ENCODE data around the gene STXBP4.

The STXBP4 gene, protein sequence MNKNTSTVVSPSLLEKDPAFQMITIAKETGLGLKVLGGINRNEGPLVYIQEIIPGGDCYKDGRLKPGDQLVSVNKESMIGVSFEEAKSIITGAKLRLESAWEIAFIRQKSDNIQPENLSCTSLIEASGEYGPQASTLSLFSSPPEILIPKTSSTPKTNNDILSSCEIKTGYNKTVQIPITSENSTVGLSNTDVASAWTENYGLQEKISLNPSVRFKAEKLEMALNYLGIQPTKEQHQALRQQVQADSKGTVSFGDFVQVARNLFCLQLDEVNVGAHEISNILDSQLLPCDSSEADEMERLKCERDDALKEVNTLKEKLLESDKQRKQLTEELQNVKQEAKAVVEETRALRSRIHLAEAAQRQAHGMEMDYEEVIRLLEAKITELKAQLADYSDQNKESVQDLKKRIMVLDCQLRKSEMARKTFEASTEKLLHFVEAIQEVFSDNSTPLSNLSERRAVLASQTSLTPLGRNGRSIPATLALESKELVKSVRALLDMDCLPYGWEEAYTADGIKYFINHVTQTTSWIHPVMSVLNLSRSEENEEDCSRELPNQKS

DNA sequence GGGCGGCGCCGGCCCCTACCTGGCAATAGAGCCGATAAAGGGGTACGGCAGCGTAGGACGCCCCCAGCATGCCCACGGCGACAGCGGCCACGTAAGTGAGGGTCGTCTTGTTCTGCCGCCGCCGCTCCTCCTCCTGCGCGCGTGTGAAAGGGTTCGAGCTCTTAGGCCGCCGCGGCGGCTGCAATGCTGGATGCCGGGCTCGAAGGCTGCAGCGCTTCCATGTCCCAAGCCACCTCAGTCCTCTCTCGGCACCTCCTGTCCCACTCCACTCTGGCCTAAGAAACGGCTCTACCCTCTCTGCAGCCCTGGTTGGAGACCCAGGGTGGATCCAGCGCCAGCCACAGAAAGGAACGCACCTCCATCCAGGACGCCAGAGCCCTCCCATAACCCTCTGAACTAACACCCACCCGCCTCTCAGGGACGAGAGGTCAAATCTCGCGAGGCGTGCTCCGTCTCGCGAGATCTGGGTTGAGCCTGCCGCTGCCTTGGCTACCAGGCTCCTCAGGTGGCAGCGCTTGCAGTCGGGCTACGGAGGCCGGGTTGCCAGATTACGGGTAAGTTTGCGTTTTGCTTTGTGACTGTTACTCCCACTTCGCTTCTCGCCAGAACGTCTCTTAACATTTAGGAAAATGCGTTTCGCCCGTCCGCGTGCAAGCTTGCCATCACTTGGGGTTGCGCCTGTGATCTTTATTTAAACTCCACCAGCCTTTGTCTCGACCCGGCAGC lies at the start of gene STXBP4, which contains the start of gene COX11:
TSS of gene STXBP4 (plus strand) at position 504 of the 726 bp plus-strand sequence. CDS start 17,455 bp downstream, outside the sequence.
TSS of gene COX11 (minus strand) at position 393 of the 726 bp plus-strand sequence. CDS start at position 385, 8 bp downstream.
- peak; percentile 93 for DNase-seq

DNA sequence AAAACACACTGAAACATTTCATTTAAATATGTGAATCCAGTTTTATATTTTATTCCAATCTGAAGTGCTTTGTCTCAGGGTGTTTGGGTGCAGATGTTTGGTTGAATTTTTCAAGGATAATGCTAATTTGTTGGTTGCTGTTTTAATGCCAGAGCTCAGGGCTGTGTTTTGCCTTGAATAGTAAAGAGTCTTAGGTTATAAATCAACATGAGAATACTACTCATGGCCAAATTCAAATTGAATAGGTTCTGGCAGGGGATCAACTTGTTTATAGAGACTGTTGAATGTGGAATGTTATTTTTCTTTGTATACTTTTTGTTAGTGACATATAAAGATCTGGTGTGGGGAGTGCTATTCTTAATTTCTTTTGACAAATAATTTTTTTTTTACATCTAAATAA lies 49.1 kb upstream of the STXBP4 start:
- no peak for DNase-seq

DNA sequence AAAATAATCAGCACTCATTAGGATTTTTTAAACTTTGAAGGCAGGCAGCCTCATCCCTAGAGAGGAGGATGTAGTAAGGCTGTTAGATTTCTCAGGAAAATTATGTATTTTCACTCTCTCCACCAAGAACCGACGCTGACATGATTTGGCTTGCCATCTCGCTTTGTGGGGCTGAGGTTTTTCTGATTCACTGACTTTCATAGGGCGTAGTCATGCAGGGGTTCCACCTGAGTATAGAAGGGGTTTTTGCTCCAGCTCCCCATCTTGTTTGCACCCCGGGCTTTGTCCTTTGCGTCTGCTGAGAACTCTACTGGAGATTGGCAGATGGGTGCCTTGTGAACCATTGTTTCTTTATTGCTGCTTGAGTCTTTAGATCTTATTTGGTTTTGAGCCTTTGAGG lies 47.7 kb upstream of the STXBP4 start:
- no peak for DNase-seq

DNA sequence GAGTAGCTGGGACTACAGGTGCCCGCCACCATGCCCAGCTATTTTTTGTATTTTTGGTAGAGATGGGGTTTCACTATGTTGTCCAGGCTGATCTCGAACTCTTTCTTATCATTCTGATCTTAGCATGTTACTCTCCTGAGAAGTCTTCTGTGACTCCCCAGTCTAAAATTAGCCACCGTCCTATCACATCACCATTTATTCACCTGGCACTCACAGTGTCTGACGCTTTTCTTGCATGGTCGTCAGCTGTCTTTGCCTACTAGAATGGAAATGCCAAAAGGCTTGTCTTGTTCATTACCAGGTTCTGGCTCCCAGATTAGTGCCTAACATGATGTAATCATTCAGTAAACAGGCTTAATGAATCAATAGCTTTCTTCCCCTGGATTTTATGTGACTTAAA lies 44.2 kb upstream of the STXBP4 start:
- DNase-seq, result no peak

DNA sequence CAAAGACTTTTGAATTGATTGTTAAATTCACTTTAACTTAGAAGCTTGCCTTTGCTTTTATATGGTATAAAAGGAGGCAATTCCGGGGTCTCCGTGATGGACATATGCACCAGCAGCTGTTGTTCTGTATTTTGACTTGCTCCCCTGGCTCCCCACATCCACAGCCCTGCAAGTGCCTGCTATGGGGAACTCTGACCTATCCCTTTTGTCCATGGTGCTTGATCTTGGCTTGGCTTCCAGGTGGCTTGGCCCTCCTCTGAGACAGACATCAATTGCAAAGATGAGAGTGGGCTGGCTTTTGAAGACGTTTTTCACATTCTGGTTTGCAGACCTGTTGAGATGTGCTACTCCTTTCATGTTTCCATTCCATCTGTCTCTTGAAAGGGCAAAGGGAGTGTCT lies 41.0 kb upstream of the STXBP4 start:
- DNase-seq, result no peak

DNA sequence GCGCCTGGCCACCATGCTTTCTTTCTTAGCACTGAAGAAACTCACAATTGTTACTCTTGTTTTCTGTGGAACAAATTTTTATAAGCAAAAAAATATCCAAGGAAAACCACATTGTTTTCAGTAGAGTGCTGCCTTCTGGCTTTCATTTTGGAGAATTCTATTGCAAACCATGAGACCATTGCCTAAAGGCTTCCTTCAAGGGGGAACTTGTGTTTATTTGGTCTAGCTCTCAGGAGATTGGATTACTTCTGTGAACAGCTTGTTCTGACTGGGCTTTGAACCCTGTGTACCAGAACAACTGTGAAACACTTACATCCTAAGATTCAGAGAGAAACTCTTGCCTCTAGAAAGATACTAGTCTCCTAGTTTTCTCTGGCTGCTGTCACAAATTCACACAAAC lies 35.9 kb upstream of the STXBP4 start:
- DNase-seq, result no peak

DNA sequence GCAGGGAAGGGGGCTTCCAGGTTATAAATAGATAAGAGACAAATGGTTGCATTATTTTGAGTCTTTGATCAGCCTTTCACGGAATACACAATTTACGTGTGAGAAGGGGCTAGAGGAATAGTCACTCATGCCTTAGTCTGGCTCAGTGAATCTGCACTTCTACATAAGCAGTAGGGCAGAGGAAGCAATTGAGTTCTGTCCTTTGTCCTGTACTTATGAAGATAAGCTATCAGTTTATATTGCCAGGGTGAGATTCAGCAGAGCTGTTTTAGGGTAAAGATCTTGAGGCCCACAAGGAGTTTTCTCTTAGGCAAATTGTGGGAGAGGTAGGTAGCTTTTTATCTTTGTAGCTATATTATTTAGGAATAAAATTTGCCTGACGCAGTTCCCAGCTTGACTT lies 34.6 kb upstream of the STXBP4 start:
- DNase-seq, result no peak

DNA sequence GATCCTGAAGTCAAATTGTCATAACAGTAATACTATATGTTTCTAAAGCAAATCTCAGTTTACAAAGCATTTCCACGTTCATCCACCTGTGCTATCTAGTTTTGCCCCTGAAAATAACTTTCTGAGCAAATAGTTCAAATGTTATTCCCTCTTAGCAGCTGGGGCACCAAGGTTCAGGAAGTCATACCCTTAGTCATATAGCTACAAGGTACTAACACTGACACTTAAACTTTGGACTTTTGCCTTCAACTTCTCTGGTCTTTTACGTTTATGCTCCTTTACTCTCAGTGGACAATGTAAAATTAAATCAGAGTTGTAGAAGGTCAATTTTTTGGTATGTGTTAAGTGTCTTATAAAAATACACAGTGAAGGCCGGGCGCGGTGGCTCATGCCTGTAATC lies 33.1 kb upstream of the STXBP4 start:
- no peak for DNase-seq

DNA sequence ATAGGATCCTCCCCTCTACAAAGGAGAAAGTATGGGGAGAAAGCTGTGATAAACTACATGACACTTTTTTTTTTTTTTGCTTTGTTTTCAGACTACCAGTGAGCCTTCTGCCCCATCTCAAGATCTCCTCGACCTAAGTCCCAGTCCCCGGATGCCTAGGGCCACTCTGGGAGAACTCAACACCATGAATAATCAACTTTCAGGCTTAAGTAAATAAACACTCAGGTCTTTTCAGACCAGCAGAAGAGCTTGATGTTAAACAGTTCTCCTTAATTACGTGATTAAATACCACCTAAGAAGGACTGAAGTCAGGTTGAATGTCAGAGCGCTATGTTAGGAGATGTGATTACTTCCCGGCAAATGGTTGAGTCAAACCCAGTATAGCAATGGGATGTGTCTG lies 31.5 kb upstream of the STXBP4 start:
- no peak for DNase-seq

DNA sequence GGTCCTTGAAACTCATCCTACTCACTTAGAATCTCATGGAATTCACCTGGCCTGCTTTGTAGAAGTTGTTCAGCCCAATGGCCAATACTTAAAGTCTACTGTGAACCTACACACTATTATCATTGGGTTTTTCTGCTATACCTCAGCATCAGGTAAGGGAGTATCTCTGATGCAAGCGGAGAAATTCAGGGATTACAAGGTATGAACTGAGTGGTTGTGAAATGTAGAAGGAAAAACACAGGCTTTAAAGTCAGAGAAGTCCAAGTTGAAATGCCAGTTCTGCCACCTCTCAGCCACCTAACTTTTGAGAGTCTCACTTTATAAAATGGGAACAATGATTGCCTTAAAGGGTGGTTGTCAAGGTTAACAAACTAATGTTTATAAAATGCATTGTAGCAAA lies 31.1 kb upstream of the STXBP4 start:
- no peak for DNase-seq

DNA sequence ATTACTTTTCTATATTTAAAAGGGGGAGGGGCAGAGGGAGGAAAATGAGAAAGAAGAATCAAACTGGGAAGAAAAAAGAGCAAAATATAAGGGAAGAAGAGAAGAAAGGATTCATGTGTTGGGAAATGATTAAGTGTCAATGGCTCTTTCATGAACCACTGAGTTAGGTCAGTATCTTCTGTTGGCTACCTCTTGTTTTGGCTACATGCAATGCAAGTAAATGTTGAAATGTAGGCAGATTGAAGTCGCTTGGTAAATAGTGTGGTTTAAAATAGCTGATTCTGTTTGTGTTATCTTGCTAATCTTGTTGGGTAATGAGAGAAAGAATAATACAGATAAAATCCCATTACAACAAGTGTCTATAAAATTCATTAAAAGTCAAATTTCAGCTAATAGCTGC lies 27.3 kb upstream of the STXBP4 start:
- no peak for DNase-seq

DNA sequence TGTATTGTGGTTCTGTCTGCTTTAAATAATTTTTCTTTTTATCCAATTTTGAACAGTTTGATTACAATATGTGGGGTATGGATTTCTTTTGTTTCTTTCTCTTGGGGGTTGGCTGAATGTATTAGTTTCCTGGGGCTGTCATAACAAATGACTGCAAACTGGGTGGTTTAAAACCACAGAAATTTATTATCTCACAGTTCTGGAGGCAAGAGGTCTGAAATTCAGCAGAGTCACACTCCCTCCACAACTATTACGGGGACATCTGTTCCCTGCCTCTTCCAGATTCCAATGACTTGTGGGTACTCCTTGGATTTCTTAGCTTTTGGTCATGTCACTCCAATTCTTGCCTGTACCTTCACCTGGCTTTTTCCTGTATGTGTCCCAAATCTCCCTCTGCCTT lies 23.8 kb upstream of the STXBP4 start:
- DNase-seq, result no peak

DNA sequence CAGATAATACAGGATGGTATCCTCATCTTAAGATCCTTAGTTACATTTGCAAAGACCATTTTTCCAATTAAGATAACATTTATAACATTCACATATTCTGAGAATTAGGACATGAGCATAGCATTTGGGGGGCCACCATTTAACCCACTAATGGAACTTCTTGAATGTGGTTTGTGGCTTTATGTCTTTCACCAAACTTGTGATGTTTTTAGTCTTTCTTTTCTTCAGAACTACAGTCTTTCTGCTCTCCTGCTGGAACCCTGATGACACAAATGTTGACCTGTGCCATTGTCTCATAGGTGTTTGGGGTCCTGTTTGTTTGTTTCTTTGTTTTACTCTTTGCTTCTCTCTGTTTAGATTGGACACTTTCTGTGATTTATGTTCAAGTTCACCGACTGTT lies 23.3 kb upstream of the STXBP4 start:
- no peak for DNase-seq

DNA sequence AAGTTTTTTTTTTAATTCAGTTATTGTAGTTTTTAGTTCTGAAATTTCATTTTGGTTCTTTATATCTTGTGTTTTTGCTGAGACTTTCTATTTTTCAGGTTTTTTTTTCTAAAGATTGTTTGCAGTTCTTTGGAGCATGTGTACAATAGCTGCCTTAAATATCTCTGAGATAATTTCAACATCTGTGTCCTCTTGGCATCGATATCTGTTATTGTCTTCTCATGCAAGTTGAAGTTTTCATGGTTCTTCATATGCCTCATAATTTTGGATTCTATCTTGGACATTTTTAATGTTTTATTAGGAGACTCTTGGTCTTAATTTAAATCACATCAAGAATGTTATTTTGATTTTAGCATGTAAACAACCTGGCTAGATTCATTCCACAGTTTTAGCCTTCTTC lies 22.9 kb upstream of the STXBP4 start:
- DNase-seq, result no peak

DNA sequence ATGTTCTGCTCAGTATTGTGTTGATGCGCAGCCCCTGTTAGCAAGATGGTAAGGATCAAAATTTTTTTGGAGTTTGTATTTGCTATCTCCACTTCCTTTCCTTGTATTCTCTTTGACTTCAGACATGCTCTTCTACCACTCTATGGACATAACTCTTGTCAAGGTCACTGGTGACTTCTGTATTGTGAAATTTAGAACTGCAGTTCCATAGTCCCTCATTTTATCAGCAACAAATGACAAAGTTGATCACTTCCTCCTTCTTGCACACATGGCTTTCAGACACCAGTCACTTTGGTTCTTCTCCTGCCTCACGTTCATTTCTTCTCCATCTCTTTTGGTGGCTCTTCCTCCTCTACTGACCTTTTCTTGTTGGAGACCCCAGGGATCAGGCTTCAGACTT lies 21.2 kb upstream of the STXBP4 start:
- DNase-seq, result no peak

DNA sequence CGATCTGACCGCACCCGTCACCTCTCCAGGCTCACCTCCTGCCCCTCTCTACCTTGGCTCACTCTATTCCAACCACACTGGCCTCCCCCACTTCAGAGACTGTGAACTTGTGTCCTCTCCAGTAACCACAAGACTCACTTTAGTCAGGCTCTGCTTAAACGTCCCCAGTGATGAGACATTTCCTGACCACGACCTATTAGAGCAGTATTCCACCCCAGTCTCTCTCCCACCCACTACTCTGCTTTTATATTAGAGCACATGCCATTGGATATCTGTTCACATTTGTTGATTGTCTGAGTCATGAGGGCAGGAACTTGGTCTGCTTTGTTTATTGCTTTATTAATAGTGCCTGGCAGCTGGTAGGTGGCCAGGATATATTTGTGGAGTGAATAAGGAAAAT lies 20.2 kb upstream of the STXBP4 start:
- no peak for DNase-seq

DNA sequence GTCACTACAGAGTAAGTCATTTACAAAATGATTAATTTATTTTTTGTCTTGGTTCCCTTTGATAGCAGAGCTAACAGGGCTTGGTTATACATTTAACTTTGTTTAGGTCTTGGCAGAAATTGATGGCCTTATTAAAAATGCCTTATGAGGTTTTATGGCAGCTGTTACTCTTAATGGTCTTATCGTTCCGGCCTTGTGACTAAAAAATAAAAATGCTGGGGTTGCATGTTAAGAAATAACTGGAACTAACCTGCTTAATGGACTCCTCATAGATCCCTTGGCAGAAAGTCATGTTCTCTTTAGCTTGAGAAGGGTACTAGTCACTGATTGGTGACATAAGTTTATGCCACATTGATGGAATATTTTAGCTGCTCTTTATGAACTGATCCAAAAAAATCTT lies 18.4 kb upstream of the STXBP4 start:
- no peak for DNase-seq

DNA sequence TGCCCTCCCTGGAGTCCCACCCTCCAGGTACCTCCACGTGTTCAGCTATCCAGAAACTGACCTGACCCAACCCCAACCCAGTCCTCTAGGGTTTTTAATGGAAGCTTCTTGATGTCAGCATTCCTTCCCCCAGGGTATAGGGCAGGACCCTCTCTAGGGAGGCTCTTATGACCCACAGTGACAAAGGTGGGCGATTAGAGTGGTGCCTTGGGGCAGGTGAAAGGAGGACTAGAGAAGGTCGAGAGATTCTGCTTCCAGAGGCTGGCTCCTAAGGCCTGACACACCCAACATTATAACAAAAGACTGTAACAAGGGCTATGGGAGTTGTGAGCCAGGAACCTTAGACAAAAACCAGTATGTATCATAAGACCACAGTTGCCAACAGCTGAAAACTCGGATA lies 17.3 kb upstream of the STXBP4 start:
- no peak for DNase-seq

DNA sequence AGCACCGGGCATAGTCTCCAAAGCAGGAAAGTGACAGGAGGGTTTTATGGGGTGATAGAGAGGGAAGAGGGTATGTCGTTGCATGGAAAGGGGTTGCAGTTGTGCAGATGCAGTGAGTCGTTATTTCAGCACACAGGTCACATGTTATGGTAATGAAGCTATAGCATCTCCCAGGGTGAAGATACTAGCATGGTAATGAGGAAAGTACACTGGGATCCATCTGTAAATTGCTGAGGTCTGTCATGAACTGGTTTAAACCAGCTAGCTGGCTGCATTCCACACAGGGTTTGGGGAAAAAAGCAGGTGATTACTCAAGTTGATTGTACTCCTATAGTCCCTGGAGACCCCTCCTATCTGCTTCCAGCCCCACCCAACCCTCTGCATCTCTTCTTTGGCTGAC lies 11.8 kb upstream of the STXBP4 start:
- DNase-seq, result no peak

DNA sequence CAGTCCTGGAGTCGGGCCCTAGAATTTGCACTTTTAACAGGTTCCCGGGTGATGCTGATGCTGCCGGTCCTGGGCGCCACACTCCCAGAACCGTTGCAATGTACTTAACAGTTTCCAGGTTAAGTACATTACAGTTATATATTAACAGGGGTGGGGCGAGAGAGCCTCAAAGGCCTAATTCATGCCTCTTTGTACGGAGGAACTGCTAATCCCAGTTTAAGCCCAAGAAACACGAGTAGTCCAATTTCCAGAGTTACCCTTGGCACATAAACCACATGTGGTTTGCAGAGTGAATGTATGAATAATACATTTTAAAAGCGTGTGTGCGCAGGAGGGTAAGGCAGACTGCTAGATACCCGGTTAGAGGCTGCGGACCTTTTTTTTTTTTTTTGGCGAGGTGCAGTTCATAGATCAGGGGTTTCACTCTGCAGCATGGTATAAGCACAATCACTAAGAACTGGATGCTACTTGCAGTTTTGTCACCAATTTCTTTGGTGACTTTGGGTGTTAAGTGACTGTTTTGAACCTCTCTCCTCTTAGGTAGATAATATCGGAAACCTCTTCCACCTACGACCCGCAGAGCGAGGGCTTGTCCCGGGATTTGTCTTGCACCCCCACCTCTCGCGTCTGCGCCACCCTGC lies 824 bp upstream of the STXBP4 start:
- no peak for DNase-seq

DNA sequence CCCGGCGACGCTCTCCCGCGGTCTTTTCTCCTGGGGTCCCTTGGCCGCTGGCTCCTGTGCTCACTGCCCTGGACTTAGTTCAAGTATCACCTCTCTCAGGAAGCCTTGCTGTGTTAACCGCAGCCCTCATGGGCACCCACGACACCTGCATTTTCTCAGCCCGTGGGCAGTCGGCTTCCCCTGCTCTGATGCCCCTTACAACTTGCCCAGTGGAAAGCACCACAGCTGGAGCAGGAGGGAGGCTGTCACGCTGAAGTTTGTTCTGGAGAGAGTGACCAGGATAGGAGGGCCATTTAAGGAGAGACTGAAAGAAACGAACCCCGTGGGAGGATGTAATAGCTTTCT lies 395 bp downstream of the STXBP4 start:
- DNase-seq, result peak; percentile 70

DNA sequence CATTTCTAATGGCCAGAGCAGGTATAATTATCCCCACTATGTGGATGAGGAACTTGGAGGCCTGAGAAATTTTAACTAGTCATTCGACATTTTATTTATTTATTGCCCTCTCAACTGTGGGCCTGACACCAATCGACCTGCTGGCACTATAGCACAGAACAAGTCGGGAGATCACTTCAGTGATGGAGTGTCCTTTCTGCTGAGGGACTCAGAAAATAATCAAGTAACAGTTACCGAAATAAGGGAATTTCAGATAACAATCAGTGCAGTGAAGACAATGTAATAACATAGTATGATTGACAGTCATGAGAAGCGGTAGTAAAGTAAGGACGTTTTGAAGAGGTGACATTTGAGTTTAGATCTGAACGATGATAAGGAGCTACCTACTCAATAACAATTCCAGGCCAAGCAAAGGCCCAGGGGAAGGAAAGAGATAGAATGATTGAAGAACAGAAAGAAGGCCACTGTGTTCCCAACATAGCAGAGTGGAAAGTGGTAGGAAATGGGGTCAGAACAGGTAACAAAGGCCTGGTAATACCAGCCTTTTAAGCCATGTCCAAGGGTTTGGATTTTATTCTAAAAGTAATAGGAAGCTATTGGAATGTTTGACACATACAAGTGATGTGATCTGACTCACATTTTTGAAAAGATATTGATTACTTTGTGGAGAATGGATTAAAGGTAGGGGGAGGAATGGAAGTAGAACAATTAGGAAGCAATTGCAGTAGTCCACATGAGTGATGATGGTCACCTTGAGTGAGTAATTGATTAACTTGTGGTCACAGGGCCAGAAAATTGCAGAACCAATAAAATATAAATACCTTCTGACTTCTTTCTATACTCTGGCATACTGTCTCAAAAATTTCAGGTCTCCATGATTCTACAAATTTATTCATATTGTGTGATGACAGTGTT lies 1.4 kb downstream of the STXBP4 start:
- no peak for DNase-seq

DNA sequence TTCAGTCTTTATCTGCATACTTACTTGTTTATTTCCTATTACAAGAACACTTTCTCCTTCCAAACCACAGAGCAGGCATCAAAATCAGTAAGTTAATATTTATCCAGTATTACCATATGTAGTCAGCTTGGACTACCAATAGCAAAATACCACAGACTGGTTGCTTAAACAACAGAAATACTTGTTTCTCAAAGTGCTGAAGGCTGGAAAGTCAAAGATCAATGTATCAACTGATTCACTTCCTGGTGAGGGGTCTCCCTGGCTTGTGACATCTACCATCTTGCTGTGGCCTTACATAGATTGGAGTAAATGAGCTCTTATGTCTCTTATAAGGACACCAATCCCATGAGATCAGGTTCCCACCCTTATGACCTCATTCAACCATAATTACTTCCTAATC lies 2.6 kb downstream of the STXBP4 start:
- no peak for DNase-seq
